A204.1 (cell line): ENCODE results near the gene MYCBP2.

Experiments used
- FAIRE-seq: peaks from 2 replicates; lab custom pipeline; 2012; peaks lifted over from hg19 to GRCh38; lab: Jason Lieb, UNC

MYCBP2 gene

DNA sequence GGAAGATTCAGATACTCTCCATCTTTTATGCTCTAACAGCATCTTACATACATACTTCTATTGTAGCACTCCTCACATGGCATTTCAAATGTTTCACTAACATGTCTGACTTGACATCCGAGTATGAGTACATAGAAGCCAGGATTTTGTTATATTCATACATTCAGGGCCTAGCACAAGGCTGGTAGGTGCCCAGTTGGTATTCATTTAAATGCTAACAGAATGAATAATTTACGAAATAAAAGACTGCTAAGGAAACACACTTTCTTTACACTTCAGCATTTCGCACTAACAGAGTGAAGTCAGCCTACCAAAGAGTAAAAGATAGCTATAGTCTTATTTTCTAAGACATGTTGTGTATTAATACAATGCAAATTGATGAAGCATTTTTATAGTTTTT lies 232.1 kb downstream of the MYCBP2 start:
- FAIRE-seq, result no peak

DNA sequence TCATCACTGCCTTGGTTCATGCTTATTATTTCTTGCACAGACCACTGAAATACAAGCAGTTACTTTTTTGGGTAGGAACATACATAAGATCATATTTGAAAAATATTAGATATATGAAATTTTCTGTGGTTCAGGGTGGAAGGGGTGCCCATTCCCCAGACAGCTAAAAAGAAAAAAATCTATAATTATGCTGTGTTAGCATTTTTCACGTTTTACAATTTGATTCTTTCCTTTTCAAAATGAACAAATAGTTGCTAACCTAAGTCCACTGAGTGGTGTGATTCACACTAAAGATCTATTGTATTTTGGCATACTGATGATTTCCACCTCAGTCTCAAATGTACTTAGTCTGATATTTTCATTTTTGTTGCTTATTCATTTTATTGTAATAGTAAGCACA lies 233.2 kb downstream of the MYCBP2 start:
- no peak for FAIRE-seq

DNA sequence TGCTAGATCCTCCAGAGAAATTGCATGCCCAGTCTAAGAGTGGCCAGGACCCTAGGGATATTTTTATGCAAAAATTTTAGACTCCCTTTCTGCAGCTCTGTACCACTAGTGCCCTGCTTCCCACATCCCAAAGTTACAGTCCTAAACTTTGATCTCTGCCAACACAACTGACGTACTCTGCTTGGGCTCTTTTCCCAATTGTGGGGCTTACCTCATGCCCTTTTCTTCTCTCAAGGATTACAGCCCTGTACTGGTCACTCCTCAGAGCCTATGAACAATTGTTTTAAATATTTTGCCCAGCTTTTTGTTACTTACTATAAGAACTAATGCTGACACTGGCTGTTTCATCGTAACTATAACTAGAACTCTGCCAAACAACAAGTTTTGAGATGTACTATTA lies 242.1 kb downstream of the MYCBP2 start:
- no peak for FAIRE-seq

DNA sequence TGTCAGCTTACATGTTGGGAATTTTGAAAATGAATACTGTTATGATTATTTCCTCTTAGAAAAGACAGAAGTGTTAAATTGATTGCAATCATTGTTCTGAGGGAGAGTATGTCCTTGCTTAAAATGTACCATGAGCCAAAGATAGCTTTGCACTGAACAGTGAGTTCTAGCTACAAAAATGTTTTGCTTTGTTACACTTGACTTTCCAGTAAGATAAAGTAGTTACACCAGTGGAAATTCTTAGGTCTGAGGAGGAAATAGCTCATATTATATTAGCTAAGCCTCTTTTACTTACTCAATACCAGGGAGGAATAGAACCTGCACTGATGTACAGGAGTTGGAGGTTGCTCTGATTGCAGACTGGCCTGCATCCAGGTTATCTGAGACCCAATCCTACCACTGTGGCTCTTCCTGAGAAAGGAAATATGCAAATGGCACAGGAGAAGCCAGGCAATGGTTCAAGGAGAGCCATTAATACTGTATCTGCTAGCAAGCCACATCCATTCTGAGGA lies 246.9 kb downstream of the MYCBP2 start:
- no peak for FAIRE-seq

DNA sequence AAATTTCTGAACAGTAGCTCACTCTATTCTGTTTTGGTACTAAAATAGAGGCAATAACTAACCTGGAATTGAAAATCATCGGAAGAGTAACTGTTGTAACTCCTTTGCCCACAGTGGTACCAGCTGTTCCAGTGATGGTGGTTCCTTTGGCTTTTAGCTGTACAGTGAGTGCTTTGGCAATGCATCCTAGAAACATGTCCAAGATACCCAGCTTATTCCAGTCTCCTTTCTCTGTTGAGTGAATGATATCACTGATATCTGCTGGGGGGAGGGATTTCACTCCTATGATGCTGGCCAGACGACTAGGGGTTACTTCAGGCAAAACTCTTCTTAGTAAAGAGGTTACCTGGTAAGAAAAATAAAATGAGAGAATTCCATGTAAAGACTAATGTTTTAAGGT lies 259.4 kb downstream of the MYCBP2 start:
- FAIRE-seq, result no peak

DNA sequence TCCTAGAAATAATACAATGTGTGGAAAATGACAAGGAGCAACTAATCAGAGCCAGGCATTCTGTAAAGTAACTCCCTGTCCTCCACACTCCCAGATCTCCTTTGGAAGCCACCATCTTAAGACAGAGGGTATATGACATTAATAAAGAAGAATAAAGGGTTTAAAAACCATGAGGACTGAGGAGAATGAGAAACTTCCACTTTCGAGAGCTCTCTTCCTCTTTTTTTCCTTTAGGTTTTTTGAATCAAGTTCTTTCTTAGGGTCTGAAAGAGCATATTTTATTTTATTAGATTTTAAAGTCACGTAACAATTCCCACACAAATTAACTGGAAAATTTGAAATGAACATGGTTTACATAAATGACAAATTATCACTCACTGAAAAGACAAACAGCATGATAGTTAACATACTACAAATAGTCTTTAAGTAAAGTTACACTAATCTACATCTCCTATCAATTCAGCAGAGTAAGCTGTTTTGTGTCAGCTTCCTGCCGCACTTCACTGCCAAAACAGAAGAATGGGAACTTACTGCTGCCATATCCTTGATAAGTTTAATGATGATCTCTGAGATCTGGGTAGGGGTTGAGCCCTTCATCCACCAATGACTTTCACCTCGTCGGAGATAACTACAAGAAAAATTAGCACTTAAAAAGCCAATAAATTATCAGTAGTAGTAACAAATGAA lies 261.3 kb downstream of the MYCBP2 start:
- no peak for FAIRE-seq

DNA sequence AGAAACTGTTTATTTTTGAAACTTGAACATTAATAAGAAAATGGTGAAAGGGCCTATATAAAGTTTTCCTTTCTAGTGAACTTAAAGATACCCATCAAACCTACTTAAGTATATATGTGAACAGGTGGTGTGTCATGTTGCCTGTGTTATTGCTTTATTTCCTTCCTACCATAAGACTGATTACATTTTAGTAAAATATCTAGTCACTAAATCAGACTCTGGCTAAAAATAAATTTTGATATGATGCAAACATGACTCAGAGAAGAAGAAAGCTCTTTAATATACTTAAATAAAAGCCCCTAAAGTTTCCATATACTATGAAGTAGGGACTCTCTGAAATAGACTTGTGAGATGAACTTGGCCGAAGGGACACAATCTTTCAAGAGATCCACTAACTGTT lies 264.8 kb downstream of the MYCBP2 start:
- FAIRE-seq, result no peak

DNA sequence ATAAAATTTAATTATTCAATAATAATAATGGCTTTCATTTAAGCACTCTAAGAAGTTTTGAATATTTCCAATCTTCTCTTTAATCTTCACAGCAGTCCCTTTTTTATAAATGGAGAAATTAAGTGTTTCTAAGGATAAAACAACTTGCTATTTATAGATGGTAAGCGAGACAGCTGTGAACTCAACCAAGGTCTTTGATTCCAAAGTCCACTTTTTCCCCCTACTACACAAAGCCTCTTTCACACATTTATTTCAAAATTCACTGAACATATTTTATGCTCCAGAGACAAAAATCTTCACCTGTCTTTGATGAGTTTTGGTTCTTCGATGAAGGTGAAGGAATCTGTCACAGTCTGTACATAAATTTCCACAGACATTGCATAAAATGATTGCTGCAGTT lies 265.5 kb downstream of the MYCBP2 start:
- FAIRE-seq, result no peak

DNA sequence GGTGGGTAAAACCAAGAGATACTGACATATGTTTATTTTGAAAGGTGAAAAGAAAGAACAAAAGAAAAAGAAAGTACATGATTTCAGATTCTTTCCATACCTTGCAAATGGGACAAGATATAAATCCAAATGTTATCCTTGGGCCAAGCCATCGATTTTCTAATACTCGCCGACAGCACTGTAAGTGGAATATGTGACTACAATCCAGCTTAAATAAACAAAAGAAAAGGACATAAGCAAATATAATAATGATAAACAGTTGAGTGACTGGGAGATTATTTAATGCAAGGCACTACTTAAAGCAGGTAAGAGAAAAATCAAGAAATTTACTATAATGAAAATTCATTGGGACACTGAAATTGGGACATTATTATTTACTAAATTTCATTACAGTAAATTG lies 270.0 kb downstream of the MYCBP2 start:
- no peak for FAIRE-seq

DNA sequence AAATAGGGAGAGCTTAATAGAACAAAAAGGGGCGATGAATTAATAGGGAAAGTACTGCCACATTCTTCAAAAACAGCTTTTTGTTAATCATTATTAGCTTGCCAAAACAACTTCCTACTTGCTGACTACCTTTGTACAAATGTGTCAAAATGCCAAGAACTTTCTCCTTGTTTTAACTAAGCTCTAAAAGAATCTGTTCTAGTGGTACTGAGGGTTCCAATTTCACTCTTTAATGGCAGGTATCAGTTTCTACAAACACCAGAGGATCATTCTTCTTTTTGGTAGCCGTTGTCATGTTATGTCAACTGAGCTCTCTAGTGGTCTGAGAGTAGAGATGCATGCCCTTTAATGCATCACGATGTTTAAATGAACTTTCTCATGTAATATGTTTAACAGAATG lies 270.5 kb downstream of the MYCBP2 start:
- no peak for FAIRE-seq

DNA sequence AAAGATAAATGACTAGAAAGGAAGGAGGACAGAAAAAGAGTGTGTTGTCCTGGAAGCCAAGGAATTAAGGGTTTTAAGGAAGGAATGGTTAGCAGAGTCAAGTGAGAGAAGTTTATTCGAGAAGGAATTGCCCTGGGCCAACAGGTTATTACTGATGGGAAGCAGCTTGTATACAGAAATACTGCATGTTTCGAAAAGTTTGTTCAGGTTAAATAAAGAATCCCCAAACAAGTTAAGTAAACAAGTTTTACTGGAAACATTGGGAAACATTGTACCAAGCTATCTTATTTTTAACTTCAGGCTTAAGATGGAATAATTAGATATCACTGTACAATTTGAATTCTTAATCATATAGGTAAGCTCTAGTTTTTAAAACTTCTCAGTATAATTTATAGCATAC lies 271.7 kb downstream of the MYCBP2 start:
- no peak for FAIRE-seq

DNA sequence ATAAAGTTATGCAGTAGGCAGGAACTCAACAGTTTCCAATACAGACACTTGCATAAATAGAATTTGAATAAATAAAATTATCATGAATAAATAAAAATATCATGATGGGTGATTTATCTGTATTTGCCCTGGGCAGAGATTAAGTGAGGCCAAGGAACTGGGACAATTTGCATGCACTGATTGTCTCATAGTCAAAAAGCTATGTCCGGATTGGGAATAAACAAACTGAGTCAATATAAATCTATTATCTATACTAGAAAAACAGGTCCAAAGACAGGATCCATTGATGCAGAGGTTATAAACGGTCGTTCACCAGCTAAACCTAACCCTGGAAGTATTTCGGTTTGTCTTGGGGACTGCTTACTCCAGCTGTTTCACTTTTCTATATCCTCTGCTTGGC lies 273.7 kb downstream of the MYCBP2 start:
- FAIRE-seq, result no peak

DNA sequence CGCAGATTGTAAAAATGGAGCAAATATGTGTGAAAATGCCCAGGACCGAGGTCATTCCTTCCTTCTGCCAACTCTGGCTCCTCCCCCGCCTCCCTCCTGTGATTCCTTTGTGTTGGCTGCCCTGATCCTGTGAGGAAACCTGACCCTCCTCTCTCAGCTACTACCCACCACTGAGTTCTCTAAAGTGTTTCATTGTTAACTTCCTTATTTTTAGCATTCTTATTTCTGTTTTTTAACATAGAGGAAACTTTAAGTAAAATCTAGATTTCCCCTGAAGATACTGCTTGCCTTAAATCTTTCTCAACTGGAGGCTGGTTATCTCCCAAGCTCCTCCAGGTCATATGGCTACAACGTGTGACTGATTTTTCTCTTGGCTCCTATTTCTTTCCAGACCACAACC lies 278.2 kb downstream of the MYCBP2 start:
- FAIRE-seq, result no peak

DNA sequence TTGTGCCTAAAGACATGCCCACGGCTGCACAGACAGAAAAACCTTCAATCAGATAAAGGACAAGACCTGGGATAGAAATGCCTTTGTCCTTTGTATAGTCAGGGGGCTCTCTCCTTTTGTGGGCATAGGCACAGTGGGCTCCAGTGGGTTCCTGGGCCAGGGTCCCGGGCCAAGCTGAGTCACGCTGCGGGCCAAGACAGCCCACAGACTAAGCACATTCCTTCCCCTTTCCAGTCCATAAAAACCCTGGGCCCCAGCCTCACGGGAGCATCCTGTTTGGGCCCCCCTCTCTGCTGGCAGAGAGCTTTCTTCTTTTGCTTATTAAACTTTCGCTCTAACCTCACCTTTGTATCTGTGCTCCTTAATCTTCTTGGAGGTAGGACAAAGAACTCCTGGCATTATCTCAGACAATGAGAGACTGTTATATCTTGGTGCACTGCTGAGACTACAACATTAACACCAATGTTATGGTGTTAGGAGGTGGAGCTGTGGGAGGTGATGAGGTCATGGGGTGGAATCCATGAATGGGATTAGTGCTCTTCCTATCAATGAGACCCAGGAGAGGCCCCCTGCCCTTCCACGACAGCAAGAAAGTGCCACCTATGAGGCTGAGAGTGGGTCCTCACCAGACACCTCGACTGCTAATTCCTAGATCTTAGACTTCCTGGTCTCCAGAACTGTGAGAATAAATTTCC lies 279.1 kb downstream of the MYCBP2 start:
- no peak for FAIRE-seq

DNA sequence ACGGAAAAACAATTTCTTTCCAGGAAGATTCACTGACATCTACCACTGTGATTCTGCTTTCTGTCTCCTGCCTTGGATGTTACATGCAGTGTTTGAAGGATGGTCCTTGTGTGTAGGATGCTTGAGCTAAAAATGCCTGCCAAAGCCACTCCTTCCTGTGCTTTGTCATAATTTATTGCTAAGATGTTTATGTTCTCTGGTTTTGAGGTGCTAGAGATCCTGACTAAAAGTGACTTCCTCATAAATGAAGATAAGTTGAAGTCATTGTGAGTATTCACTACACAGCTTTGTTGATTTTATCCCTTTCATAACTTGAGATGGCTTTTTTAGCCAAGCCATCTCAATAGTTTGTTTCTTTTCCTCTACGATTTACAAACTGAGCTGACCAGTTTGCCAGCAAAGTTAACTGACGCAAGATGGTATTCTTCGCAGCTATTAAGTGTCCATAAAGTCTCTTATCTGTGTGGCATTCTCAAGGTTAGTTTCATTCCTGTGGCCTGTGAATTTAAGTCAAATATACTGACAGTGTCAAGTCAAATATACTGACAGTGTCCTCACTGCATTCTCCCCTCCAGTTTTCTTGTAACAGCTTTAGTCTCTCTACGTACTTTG lies 284.2 kb downstream of the MYCBP2 start:
- no peak for FAIRE-seq

DNA sequence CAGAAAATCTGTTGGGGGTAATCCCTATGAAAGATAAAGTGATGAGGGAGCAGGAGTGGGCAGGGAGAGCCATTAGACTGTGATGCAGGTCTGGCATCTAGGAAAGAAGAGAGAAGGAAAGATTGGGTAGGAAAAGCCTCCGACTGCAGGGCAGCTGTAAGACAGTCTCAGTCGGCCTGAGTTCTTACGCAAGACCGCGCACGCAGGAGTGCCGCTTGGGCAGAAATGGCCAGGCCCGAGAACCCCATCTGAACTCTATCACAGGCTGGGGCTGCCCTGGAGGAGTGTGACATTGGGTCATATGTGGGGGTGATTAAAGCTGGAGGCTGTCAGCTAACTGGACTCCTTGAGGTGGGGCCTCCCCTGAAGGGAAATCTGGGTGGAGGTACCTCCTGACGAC lies 286.1 kb downstream of the MYCBP2 start:
- no peak for FAIRE-seq

DNA sequence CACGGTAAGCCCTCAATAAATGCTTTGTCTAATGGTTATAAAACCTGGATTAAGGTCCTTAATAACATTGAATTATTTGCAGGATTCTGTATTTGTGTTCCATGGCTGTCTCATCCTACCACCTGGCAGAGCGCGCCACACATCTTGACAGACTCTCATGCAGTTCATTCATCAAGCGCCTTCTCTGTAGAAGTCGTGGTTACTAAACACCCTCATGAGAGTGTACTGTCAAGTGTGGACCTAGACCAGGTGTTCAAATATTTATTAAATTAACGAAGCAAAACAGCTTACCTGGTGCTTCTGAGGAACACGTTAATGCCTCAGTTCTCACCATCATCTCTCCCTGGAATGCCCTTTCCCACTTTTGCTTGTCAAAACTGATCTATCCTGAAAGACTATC lies 286.8 kb downstream of the MYCBP2 start:
- no peak for FAIRE-seq

DNA sequence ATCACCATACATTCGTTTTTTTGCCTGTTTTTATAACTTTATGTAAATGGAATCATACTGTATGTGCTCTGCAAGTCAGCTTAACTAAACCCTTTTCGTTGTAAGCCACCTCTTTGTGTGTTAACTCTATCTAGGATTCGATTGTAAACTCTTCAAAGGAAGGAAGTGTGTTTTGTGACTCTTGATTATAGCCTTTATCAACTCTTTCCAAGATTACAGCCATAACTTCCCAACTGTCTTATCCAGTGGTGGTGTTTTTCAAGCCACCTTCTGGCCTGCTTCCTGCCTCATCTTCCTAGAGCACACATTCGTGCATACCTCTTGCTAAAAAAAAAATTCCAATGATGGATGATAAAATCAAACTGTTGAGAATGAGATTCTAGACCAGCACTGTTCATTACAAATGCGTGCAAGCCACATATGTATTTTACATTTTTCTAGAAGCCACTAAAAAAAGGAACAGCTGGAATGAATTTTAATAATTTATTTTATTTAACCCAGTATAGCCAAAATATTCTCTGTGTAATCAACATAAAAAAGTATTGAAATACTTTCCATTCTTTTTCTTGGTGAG lies 287.9 kb downstream of the MYCBP2 start:
- FAIRE-seq, result no peak

DNA sequence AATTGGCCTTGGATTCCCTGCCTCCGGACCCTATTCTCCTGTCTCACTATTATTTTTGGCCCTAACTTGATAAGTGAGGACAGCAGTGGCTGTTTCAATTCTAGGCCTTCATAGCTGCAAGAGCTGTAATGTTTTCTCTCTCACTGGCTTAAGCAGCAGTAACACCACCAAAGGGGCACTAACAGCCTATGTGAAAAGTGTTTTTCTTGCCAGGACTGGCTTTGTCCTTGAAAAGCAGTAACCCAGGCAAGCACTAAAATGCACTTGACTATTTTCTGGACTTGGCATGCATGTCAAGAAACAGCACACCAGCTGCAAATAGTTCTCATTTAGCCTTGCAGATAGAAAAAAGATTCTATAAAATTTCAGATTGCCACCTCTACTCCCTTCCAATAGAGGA lies 290.6 kb downstream of the MYCBP2 start:
- FAIRE-seq, result no peak

DNA sequence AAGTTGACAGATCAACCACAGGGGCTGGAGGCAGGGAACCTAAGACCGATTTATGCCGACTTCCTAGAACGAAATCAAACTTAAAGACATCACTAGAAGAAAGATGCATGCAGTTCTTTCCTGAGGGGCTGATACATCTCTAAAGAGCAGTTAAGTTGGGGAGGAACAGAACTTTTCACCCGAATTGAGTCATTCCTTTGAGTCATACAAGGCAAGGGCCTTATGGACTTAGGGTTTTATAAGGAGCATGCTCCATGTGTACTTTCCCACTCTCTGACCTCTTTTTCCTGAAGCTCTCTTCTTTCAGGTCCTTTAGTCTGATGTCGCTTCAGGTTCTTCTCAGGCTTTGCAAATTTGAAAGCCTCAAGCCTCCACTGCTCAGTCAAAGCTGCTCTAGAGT lies 292.0 kb downstream of the MYCBP2 start:
- FAIRE-seq, result no peak

DNA sequence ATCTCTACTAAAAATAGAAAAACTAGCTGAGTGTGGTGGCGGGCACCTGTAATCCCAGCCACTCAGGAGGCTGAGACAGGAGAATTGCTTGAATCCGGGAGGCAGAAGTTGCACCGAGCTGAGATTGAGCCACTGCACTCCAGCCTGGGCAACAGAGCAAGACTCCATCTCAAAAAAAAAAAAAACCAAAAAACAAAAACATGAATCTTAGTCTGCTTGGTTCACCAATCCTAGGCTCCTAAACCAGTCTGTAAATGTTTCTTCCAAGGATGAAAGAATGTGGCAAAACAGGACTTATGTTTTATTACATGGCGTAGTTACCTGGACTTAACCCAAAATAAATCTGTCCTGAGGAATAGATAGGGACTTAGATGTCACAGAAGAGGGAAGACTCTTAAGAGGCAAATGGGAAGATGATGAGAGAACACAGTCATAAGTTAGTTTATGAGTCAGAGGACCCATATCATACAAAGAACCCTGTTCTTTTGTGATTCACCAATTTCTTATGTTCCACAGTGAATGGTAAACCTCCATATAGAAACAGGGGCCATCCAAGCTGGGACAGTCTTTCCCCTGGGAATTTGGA lies 293.1 kb downstream of the MYCBP2 start:
- no peak for FAIRE-seq

DNA sequence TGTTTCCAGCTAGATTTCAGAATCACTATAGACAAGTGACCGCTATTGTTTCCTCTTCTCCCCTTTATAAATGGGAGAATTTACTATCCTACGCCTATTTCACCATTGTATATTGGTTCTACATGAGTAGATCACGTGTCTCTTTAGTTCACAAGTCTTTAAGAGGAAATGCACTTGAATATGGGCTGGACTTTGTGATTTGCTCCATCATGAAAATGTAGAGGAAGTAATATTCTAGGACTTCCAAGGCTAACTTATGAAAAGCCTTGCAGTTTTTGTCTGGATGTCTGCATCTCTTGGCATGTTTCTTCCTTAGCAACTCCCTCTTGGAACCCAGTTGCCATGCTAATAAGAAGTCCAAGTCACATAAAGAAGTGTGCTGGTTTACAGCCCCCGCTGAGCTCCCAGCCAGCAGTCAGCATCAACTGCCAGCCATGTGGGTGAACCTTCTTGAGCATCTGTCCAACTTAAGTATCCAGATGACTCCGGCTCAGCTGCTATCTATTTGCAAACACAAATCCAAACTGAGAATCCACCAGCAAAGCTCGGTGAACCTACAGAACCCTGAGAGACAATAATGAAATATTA lies 295.1 kb downstream of the MYCBP2 start:
- no peak for FAIRE-seq

DNA sequence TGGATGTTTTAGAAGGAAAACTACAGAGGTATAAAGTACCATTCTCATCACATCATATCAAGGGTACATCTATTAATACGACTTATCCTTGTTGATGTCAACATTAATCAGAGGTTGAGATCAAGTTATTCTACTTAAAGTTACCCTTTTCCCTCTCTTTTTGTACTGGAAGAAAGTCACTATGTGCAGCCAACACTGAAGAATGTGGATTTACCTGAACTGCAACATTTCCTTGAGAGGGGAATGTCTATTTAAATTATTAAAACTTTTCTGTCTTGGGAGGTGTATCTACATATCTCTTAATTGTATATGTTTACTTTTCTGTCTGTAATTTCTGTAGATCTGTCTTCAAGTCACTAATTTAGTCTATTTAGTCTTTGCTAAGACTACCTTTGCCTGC lies 297.5 kb downstream of the MYCBP2 start:
- FAIRE-seq, result no peak
